GM12878 (cell line): ENCODE measurements around the gene WDR64. TPM values are rescaled to one million over a fixed set of nuclear protein-coding genes. Genes with fewer than 3 reads are reported as not detected.

ENCODE experiments used
- ATAC-seq: fragments of 200-7000 bp; cut with Tn5 transposase; 3 replicates; pipeline ENCODE4 v1.9.1; 2020; ENCODE audit warnings: mild to moderate bottlenecking, moderate library complexity
- BruUV-seq: library from RNA; stranded (reverse); fragments of 400-500 nt; replicated peaks from 2 replicates; lab custom pipeline; 2021; lab: Mats Ljungman, UMichigan
- CTCF ChIA-PET: fragments of 300-600 bp; sonication (Branson Sonifier 250); formaldehyde crosslinking; extraction: SDS; loops from one replicate; lab custom pipeline; 2021; ENCODE audit warnings: inconsistent platforms; lab: Yijun Ruan, JAX
- POLR2A ChIA-PET: fragments of 350-600 bp; formaldehyde crosslinking; extraction: SDS; loops from one replicate; lab custom pipeline; 2021; ENCODE audit warnings: inconsistent platforms; lab: Charles Lee
- RAD21 ChIA-PET: fragments of 300-600 bp; sonication (Branson Sonifier 250); formaldehyde crosslinking; loops from one replicate; lab custom pipeline; 2023; ENCODE audit warnings: antibody characterized with exemption; ENCODE audit not compliant: unreplicated experiment; lab: Charles Lee
- SMC1A ChIA-PET: fragments of 300-600 bp; sonication (Branson Sonifier 250); formaldehyde crosslinking; loops from one replicate; lab custom pipeline; 2023; ENCODE audit not compliant: unreplicated experiment, uncharacterized antibody; lab: Charles Lee
- DNase-seq: peaks from one replicate; pipeline ENCODE4 v3.0.0-alpha.2; 2011; ENCODE audit warnings: low read depth, low spot score
- FAIRE-seq: peaks from 3 replicates; lab custom pipeline; 2011; peaks lifted over from hg19 to GRCh38; lab: Jason Lieb, UNC
- H2AFZ ChIP-seq: 2 replicates; pipeline ENCODE4 v1.6.0; 2011; ENCODE audit warnings: low read depth, low read length, control low read depth; ENCODE audit not compliant: control insufficient read depth
- H3K27ac ChIP-seq: 2 replicates; pipeline ENCODE4 v1.5.1; 2011; ENCODE audit warnings: control low read depth; ENCODE audit not compliant: control insufficient read depth, insufficient read depth
- H3K27me3 ChIP-seq, 2 experiments: replicated peaks in 1 of 2; 2 replicates each; pipeline versions ENCODE4 v1.6.0 to v1.6.1; 2011; ENCODE audit warnings: low read length in 1 of 2; ENCODE audit not compliant: control insufficient read depth in 2 of 2, insufficient read depth in 2 of 2
- H3K36me3 ChIP-seq, 2 experiments: 2 replicates each; pipeline ENCODE4 v1.5.1; 2011; ENCODE audit warnings: low read length in 1 of 2; ENCODE audit not compliant: control insufficient read depth in 2 of 2, insufficient read depth in 2 of 2
- H3K4me1 ChIP-seq: 2 replicates; pipeline ENCODE4 v1.6.1; 2011; ENCODE audit warnings: mild to moderate bottlenecking, low read length, moderate library complexity, mixed read lengths; ENCODE audit not compliant: control insufficient read depth, insufficient read depth
- H3K4me2 ChIP-seq: 2 replicates; pipeline ENCODE4 v1.6.0; 2011; ENCODE audit warnings: control low read depth; ENCODE audit not compliant: control insufficient read depth, insufficient read depth
- H3K4me3 ChIP-seq: fragments of 200-600 bp; sonication (generic); 2 replicates; pipeline ENCODE4 v1.5.1; 2016
- H3K79me2 ChIP-seq: 2 replicates; pipeline ENCODE4 v1.6.0; 2011; ENCODE audit warnings: low read length; ENCODE audit not compliant: control insufficient read depth, insufficient read depth
- H3K9ac ChIP-seq: 2 replicates; pipeline ENCODE4 v1.8.0; 2011; ENCODE audit warnings: low read length, control low read depth, mixed read lengths; ENCODE audit not compliant: control insufficient read depth, insufficient read depth
- H3K9me3 ChIP-seq: replicated peaks from 3 replicates; pipeline ENCODE4 v1.5.1; 2011; ENCODE audit warnings: mild to moderate bottlenecking, low read length; ENCODE audit not compliant: control insufficient read depth, insufficient read depth
- H4K20me1 ChIP-seq: 2 replicates; pipeline ENCODE4 v1.6.0; 2011; ENCODE audit not compliant: control insufficient read depth, insufficient read depth
- BACH1 ChIP-seq: fragments of 450-650 bp; IDR thresholded peaks from 2 replicates; pipeline ENCODE4 v1.6.1; 2017; ENCODE audit warnings: mild to moderate bottlenecking, borderline replicate concordance
- ETV6 ChIP-seq, 2 experiments: fragments of 450-650 bp in 1 of 2; IDR thresholded peaks in 1 of 2; conservative IDR thresholded peaks in 1 of 2; 2 replicates each; pipeline ENCODE4 v1.6.1; 2014; ENCODE audit warnings: antibody characterized with exemption in 1 of 2, borderline replicate concordance in 1 of 2, low read depth in 1 of 2, mild to moderate bottlenecking in 1 of 2, moderate library complexity in 1 of 2
- HCFC1 ChIP-seq: fragments of 150-350 bp; IDR thresholded peaks from 2 replicates; pipeline ENCODE4 v1.6.1; 2014; ENCODE audit warnings: low read length
- HDAC6 ChIP-seq: fragments of 200-600 bp; sonication (generic); IDR thresholded peaks from one replicate; pipeline ENCODE4 v1.8.0; 2017; ENCODE audit warnings: antibody characterized with exemption; ENCODE audit not compliant: unreplicated experiment
- KAT2A ChIP-seq: conservative IDR thresholded peaks from 2 replicates; pipeline ENCODE4 v1.6.1; 2011; ENCODE audit warnings: low read depth, low read length; ENCODE audit not compliant: control insufficient read depth
- NFYB ChIP-seq: IDR thresholded peaks from 2 replicates; pipeline ENCODE4 v1.6.1; 2011; ENCODE audit warnings: low read depth, mild to moderate bottlenecking, low read length, improper control_type of control experiment, moderate library complexity; ENCODE audit not compliant: insufficient read depth
- PAX5 ChIP-seq: IDR thresholded peaks from 2 replicates; pipeline ENCODE4 v1.6.1; 2011; ENCODE audit warnings: low read depth, low read length, borderline replicate concordance
- RCOR1 ChIP-seq: conservative IDR thresholded peaks from 2 replicates; pipeline ENCODE4 v1.6.1; 2012; ENCODE audit warnings: low read depth, low read length, improper control_type of control experiment
- ZNF622 ChIP-seq: fragments of 450-650 bp; IDR thresholded peaks from 2 replicates; pipeline ENCODE4 v1.6.1; 2017; ENCODE audit warnings: mild to moderate bottlenecking, inconsistent platforms
- WGBS: methylation state at CpG from one replicate; pipeline ENCODE4 v1.1.6; 2016; ENCODE audit warnings: low lambda C conversion rate; ENCODE audit not compliant: insufficient replicate concordance, insufficient coverage; ENCODE audit errors: missing lambda C conversion rate; 5-methylcytosine and 5-hydroxymethylcytosine counted together
- in situ Hi-C: fragments of 300-500 bp; cut with MboI; formaldehyde crosslinking; loops from 9 replicates; pipeline ENCODE4 v1.14.3; 2018; ENCODE audit warnings: mixed read lengths
- intact Hi-C: fragments of 100-400 bp; cut with micrococcal nuclease; formaldehyde crosslinking; loops from one replicate; pipeline ENCODE4 v1.14.2; 2022; ENCODE audit not compliant: unreplicated experiment
- polyA plus RNA-seq, 11 experiments: library from polyadenylated mRNA; depleted of rRNA in 4 of 11; unstranded in 6 of 11; stranded (reverse) in 5 of 11; fragments of >200 nt; fragmentation: Nextera tagmentation in 4 of 11; fragmentation: Illumina TruSeq in 1 of 11; extraction: Ambion mirVana in 4 of 11; extraction: Trizol in 1 of 11; gene quantifications; 1 replicate in 1 of 11; 2 replicates in 10 of 11; pipeline versions ENCODE4 v1.2.1 to v1.2.3, GENCODE V29; 2011 to 2016; ENCODE audit warnings: inconsistent platforms in 2 of 11, missing spikeins in 2 of 11, low read depth in 1 of 11
- total RNA-seq, 4 experiments: library from RNA; depleted of rRNA in 3 of 4; stranded (reverse); fragments of >200 nt in 3 of 4; fragmentation: Illumina TruSeq in 1 of 4; extraction: Trizol in 1 of 4; gene quantifications; 2 replicates each; pipeline versions ENCODE4 v1.2.1 to v1.2.3, GENCODE V29; 2013 to 2021
- TF ChIP-seq, protein P1 (sequence below): fragments of 450-650 bp; IDR thresholded peaks from 2 replicates; pipeline ENCODE4 v1.6.1; 2014; ENCODE audit warnings: mild to moderate bottlenecking
- TF ChIP-seq, protein P2 (sequence below): fragments of 450-650 bp; formaldehyde crosslinking; IDR thresholded peaks from 2 replicates; pipeline ENCODE4 v1.4.0; 2020; ENCODE audit warnings: mild to moderate bottlenecking, moderate library complexity
- TF ChIP-seq, protein P3 (sequence below): IDR thresholded peaks from 2 replicates; pipeline ENCODE4 v1.6.1; 2011; ENCODE audit warnings: borderline replicate concordance, low read depth, mild to moderate bottlenecking, moderate library complexity, low read length; ENCODE audit not compliant: insufficient read depth, poor library complexity, severe bottlenecking

The WDR64 gene
- total and polyA plus RNA-seq, 10 of the 15 experiments (the other 5 are each of a cell fraction or from before 2014, with no cell fraction given): 0.01 TPM; not detected in 9

DNA sequence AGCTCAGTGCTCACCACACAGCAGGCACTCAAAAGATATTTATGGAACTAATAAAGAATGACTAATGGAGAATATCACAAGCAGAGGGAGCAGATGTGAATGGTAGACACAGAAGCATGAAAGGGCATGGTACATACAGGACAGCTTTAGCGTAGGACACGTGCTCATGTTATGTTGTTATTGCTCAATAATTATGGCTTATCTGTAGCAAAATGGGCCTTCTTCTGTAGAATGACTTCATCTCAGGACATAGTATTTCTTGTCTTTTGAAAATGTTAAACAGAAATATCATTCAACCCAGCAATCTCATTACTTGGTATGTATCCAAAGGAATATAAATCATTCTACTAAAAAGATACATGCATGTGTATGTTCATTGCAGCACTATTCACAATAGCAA, 137.0 kb downstream of the WDR64 start:
- BruUV-seq: no TSS peak
- no peaks in the 10 kb centered on the region for H4K20me1 ChIP-seq
- no peaks in the 10 kb centered on the region for H3K79me2 ChIP-seq
- H3K4me2 ChIP-seq: no peak overlapping the region
- TF ChIP-seq ZNF622 (no peak), BACH1 (no peak), HDAC6 (no peak), HCFC1 (no peak), ETV6 (conservative IDR thresholded peaks at IDR 0.05 in 1 of 2, IDR thresholded peaks at IDR 0.05 in 1 of 2; ENCODE audit: borderline replicate concordance in 1 of 2, low read depth in 1 of 2) (no peak), RCOR1 (no peak), NFYB (no peak), PAX5 (no peak), KAT2A (no peak)
- TF ChIP-seq, protein P1, sequence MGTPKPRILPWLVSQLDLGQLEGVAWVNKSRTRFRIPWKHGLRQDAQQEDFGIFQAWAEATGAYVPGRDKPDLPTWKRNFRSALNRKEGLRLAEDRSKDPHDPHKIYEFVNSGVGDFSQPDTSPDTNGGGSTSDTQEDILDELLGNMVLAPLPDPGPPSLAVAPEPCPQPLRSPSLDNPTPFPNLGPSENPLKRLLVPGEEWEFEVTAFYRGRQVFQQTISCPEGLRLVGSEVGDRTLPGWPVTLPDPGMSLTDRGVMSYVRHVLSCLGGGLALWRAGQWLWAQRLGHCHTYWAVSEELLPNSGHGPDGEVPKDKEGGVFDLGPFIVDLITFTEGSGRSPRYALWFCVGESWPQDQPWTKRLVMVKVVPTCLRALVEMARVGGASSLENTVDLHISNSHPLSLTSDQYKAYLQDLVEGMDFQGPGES: no peak
- TF ChIP-seq, protein P2, sequence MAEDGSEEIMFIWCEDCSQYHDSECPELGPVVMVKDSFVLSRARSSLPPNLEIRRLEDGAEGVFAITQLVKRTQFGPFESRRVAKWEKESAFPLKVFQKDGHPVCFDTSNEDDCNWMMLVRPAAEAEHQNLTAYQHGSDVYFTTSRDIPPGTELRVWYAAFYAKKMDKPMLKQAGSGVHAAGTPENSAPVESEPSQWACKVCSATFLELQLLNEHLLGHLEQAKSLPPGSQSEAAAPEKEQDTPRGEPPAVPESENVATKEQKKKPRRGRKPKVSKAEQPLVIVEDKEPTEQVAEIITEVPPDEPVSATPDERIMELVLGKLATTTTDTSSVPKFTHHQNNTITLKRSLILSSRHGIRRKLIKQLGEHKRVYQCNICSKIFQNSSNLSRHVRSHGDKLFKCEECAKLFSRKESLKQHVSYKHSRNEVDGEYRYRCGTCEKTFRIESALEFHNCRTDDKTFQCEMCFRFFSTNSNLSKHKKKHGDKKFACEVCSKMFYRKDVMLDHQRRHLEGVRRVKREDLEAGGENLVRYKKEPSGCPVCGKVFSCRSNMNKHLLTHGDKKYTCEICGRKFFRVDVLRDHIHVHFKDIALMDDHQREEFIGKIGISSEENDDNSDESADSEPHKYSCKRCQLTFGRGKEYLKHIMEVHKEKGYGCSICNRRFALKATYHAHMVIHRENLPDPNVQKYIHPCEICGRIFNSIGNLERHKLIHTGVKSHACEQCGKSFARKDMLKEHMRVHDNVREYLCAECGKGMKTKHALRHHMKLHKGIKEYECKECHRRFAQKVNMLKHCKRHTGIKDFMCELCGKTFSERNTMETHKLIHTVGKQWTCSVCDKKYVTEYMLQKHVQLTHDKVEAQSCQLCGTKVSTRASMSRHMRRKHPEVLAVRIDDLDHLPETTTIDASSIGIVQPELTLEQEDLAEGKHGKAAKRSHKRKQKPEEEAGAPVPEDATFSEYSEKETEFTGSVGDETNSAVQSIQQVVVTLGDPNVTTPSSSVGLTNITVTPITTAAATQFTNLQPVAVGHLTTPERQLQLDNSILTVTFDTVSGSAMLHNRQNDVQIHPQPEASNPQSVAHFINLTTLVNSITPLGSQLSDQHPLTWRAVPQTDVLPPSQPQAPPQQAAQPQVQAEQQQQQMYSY (CRISPR knock-in tag): no peak
- TF ChIP-seq, protein P3, sequence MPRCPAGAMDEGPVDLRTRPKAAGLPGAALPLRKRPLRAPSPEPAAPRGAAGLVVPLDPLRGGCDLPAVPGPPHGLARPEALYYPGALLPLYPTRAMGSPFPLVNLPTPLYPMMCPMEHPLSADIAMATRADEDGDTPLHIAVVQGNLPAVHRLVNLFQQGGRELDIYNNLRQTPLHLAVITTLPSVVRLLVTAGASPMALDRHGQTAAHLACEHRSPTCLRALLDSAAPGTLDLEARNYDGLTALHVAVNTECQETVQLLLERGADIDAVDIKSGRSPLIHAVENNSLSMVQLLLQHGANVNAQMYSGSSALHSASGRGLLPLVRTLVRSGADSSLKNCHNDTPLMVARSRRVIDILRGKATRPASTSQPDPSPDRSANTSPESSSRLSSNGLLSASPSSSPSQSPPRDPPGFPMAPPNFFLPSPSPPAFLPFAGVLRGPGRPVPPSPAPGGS: no peak
- TF ChIP-seq, all 136 proteins: peak for 0
- H3K27me3 ChIP-seq: no peaks in the 10 kb centered on the region
- ChIA-PET SMC1A (no interaction called here), POLR2A (no interaction called here), RAD21 (no interaction called here), CTCF (no interaction called here)
- no peak overlapping the region for H3K9ac ChIP-seq
- no peak for ATAC-seq
- no peak for DNase-seq
- no peaks in the 10 kb centered on the region for H3K9me3 ChIP-seq
- no peak for FAIRE-seq
- no peak overlapping the region for H3K27ac ChIP-seq
- H3K4me3 ChIP-seq: no peak overlapping the region
- H3K4me1 ChIP-seq: no peaks in the 10 kb centered on the region
- H2AFZ ChIP-seq: no peak overlapping the region
- H3K36me3 ChIP-seq: no peaks in the 10 kb centered on the region
- in situ Hi-C loops (no loop called here), intact Hi-C loops (no loop called here)
- 68% methylated on average over 2 of the region's 2 CpGs for WGBS
